AG04450 (cell line): Measurements from ENCODE around the gene FBXO33. TPM values are rescaled to one million over a fixed set of nuclear protein-coding genes. Genes with fewer than 3 reads are reported as not detected.

ENCODE experiments used
- CTCF ChIA-PET: fragments of 300-600, 350-600 bp; formaldehyde crosslinking; extraction: SDS; loops from one replicate; lab custom pipeline; 2022; ENCODE audit warnings: antibody characterized with exemption, inconsistent platforms; lab: Charles Lee
- POLR2A ChIA-PET: fragments of 350-600 bp; formaldehyde crosslinking; extraction: SDS; loops from one replicate; lab custom pipeline; 2021; ENCODE audit warnings: antibody characterized with exemption, inconsistent platforms; lab: Yijun Ruan, JAX
- DNase-seq: peaks from one replicate; pipeline ENCODE4 v3.0.0-alpha.2; 2011; ENCODE audit warnings: low read depth, low spot score
- H3K27ac ChIP-seq: one replicate; pipeline ENCODE4 v1.5.1; 2012; ENCODE audit warnings: low read depth, low read length, control low read depth
- H3K27me3 ChIP-seq: one replicate; pipeline ENCODE4 v1.6.0; 2012; ENCODE audit warnings: low read length; ENCODE audit not compliant: control insufficient read depth, insufficient read depth
- H3K4me3 ChIP-seq: 2 replicates; pipeline ENCODE4 v1.5.1; 2011; ENCODE audit warnings: mild to moderate bottlenecking, low read depth, low read length, control low read depth
- H3K9me3 ChIP-seq: 2 replicates; pipeline ENCODE4 v1.5.1; 2012; ENCODE audit warnings: low read length; ENCODE audit not compliant: control insufficient read depth, insufficient read depth
- CTCF ChIP-seq: IDR thresholded peaks from 2 replicates; pipeline ENCODE4 v1.5.1; 2011; ENCODE audit warnings: low read depth, low read length, control low read depth, inconsistent platforms
- polyA plus RNA-seq: library from polyadenylated mRNA; depleted of rRNA; stranded (reverse); fragments of >200 nt; gene quantifications from 2 replicates; pipeline ENCODE4 v1.2.3, GENCODE V29; 2011

The FBXO33 gene
- polyA plus RNA-seq, 1 experiment: 12.6 TPM

- Histone ChIP-seq H3K9me3 (no peaks in the 10 kb centered on the region), H3K4me3 (no peak overlapping the region), H3K27ac (no peak overlapping the region), H3K27me3 (no peaks in the 10 kb centered on the region)
- no peak for TF ChIP-seq CTCF
- POLR2A ChIA-PET: no interaction called here
- no peak for DNase-seq
- CTCF ChIA-PET: no interaction called here
Measured at GRCh38 chr14:39435241-39435640, 3.0 kb upstream of the FBXO33 start.

DNA sequence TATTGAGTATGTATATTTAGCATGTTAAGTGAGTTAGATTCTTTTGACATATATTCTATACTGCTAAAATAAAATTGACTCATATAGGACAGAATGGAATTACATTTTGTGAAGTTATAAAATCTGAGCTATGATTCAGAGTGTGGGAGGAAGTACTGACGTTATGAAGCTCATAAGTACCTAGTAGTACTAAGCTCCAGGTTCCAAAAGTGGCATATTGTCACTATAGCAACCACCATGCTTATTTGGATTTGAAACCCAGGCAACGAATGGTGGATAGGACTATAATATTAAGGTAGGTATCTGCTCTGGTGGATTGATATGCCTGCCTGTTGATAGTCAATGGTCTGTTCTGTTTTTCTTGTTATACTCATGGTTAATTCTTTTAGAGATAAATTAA lies 2.2 kb upstream of the FBXO33 start:
- ChIA-PET POLR2A (no interaction called here), CTCF (no interaction called here)
- H3K9me3 ChIP-seq: no peaks in the 10 kb centered on the region
- no peak for TF ChIP-seq CTCF
- DNase-seq: no peak
- H3K4me3 ChIP-seq: no peak overlapping the region
- no peaks in the 10 kb centered on the region for H3K27me3 ChIP-seq
- no peak overlapping the region for H3K27ac ChIP-seq

DNA sequence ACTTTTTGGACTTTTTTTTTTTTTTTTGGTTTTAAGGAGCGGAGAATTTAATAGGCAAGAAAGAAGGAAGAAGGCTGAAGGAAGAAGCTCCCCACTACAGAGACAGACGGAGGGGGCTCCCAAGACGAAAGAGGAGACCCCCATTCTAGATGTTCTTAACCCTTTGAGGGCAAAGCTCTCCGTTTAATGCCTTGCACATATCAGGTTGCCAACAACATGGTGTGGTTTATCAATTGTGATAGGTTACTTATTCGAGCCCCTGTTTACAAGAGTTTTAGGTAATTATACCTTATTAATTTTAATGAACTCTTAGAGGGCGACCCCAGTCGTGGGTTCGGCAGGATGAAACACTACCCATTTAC lies 1.2 kb upstream of the FBXO33 start:
- ChIA-PET POLR2A (interaction anchor here (1.1 to 1.3 kb wide), 2 partner anchors 319 to 331 kb away, joined by 6 to 9 read pairs; partner anchors contain the start of genes GEMIN2 and SEC23A), CTCF (interaction anchor here (0.7 kb wide), 1 partner anchor 11 kb away, joined by 3 read pairs; no protein-coding TSS in a partner anchor)
- Histone ChIP-seq H3K27ac (no peak overlapping the region), H3K27me3 (no peaks in the 10 kb centered on the region), H3K4me3 (peak overlapping the region; percentile 80), H3K9me3 (no peaks in the 10 kb centered on the region)
- TF ChIP-seq CTCF: no peak
- DNase-seq: no peak

- ChIA-PET CTCF (interaction anchor here (0.7 kb wide), 1 partner anchor 11 kb away, joined by 3 read pairs; no protein-coding TSS in a partner anchor), POLR2A (interaction anchor here (1.1 to 1.8 kb wide), 8 partner anchors 9 to 330 kb away, joined by 3 to 9 read pairs (median 6); partner anchors contain the start of genes GEMIN2, PNN, SEC23A and TRAPPC6B)
- no peak for DNase-seq
- peak overlapping the region; percentile 80 for H3K4me3 ChIP-seq
- no peaks in the 10 kb centered on the region for H3K27me3 ChIP-seq
- no peaks in the 10 kb centered on the region for H3K9me3 ChIP-seq
- H3K27ac ChIP-seq: peak overlapping the region; percentile 82
- TF ChIP-seq CTCF: peak; percentile 14; the same call in 1 of the 2 replicates
Measured at GRCh38 chr14:39432619-39433451, 602 bp upstream of the FBXO33 start.
